Spleen (tissue), 7 donors: ENCODE measurements around the gene NRXN3.

Experiments
- CTCF ChIP-seq, 11 experiments: fragments of 200-600 bp in 7 of 11; fragments of 450-650 bp in 4 of 11; sonication (generic) in 4 of 11; IDR thresholded peaks in 8 of 11; conservative IDR thresholded peaks in 3 of 11; 1 replicate in 7 of 11; 2 replicates in 4 of 11; pipeline versions ENCODE4 v1.4.0 to v1.8.0; 2016 to 2021; ENCODE audit warnings: antibody characterized with exemption in 11 of 11, inconsistent platforms in 4 of 11, mild to moderate bottlenecking in 1 of 11
- POLR2A ChIP-seq, 3 donors: fragments of 450-650 bp; IDR thresholded peaks; one replicate each; pipeline ENCODE4 v1.5.1; 2017; ENCODE audit warnings: antibody characterized with exemption in 3 of 3, mild to moderate bottlenecking in 1 of 3
- donor health status: DM: no; HTN: no; CAD: no; lungs with moderate emphysema.
- donor health status: DM: no; HTN: no; CAD: no.
- donor health status: DM: no; HTN: no; CAD: no.

- TF ChIP-seq POLR2A (IDR thresholded peaks at IDR 0.05) (no peak), CTCF (IDR thresholded peaks at IDR 0.05 in 8 of 11, conservative IDR thresholded peaks at IDR 0.05 in 3 of 11) (no peak)
Measured at GRCh38 chr14:79018836-79019235, 848.7 kb downstream of the NRXN3 start.
